Measurements from ENCODE around the gene ITPKB. TPM values are rescaled to one million over a fixed set of nuclear protein-coding genes. Genes with fewer than 3 reads are reported as not detected.

The ITPKB gene
- total RNA-seq, 1 experiment from 2014 or later: 17.7 TPM

DNA sequence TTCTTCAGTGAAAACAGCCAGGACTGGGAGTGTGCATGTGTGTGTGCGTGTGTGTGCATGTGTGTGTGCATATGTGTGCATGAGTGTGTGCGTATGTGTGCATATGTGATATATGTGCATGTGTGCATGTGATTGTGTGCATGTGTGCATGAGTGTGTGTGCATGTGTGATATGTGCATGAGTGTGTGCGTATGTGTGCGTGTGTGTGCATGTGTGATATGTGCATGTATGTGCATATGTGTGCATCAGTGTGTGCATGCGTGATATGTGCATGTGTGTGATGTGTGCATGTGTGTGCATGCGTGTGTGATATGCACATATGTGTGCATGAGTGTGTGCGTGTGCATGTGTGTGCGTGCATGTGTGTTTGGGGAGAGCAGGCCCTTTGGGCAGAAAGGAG, 89.8 kb downstream of the ITPKB start:
- no peak overlapping the region for H3K27ac ChIP-seq (ENCODE audit: low read length)
- H3K9me2 ChIP-seq (replicated peaks; ENCODE audit: low read length): no peaks in the 10 kb centered on the region
- no TSS peak for BruUV-seq (replicated peaks)
- DNase-seq: no peak
- TF ChIP-seq EZH2phosphoT487 (IDR thresholded peaks at IDR 0.05; ENCODE audit: borderline replicate concordance, low read length): no peak
- TF ChIP-seq EZH2 (IDR thresholded peaks at IDR 0.05; ENCODE audit: low read length, unreplicated experiment): no peak
- H3K27me3 ChIP-seq (ENCODE audit: low read length): no peaks in the 10 kb centered on the region
- H3F3A ChIP-seq (ENCODE audit: low read length, unreplicated experiment): no peaks in the 10 kb centered on the region
- H2AFZ ChIP-seq (ENCODE audit: low read length): no peak overlapping the region
- ATAC-seq: no peak
- H3K4me1 ChIP-seq (ENCODE audit: insufficient read depth, low read length): peaks cover 22% of the 10 kb centered on the region
- no peak overlapping the region for H3K4me2 ChIP-seq (ENCODE audit: low read length)
- H3K9me3 ChIP-seq (ENCODE audit: low read length): no peaks in the 10 kb centered on the region
- 0 out of 2 replicates have a peak, but pooled peaks cover 3% of the 10 kb centered on the region for H3K36me3 ChIP-seq (ENCODE audit: low read depth, low read length)
- no peak overlapping the region for H3K9ac ChIP-seq (ENCODE audit: low read length)
- ChIA-PET CTCF (interaction anchor here (0.7 kb wide), 1 partner anchor 298 kb away, joined by 4 read pairs; no protein-coding TSS in a partner anchor), POLR2A (ENCODE audit: unreplicated experiment) (no interaction called here)
- no peak overlapping the region for H3K4me3 ChIP-seq (ENCODE audit: low read length)
- intact Hi-C loops (cut with micrococcal nuclease): loop anchor here (1.0 kb wide), 1 partner anchor 179 kb away; no protein-coding TSS in a partner anchor
- no peaks in the 10 kb centered on the region for H4K20me1 ChIP-seq (ENCODE audit: low read length)
- no peaks in the 10 kb centered on the region for H3K79me2 ChIP-seq (ENCODE audit: low read length)

- Histone ChIP-seq H3K36me3 (ENCODE audit: low read depth, low read length) (0 out of 2 replicates have a peak, but pooled peaks cover 3% of the 10 kb centered on the region), H3K27me3 (ENCODE audit: low read length) (no peaks in the 10 kb centered on the region), H3K4me3 (ENCODE audit: low read length) (no peak overlapping the region), H3K79me2 (ENCODE audit: low read length) (no peaks in the 10 kb centered on the region), H3K27ac (ENCODE audit: low read length) (no peak overlapping the region), H3F3A (ENCODE audit: low read length, unreplicated experiment) (no peaks in the 10 kb centered on the region), H3K4me2 (ENCODE audit: low read length) (no peak overlapping the region), H3K9ac (ENCODE audit: low read length) (no peak overlapping the region), H3K9me2 (replicated peaks; ENCODE audit: low read length) (no peaks in the 10 kb centered on the region), H3K9me3 (ENCODE audit: low read length) (no peaks in the 10 kb centered on the region), H3K4me1 (ENCODE audit: insufficient read depth, low read length) (peaks cover 26% of the 10 kb centered on the region), H2AFZ (ENCODE audit: low read length) (no peak overlapping the region), H4K20me1 (ENCODE audit: low read length) (no peaks in the 10 kb centered on the region)
- no TSS peak for BruUV-seq (replicated peaks)
- DNase-seq (no peak), ATAC-seq (no peak)
- no peak for TF ChIP-seq EZH2phosphoT487 (IDR thresholded peaks at IDR 0.05; ENCODE audit: borderline replicate concordance, low read length)
- TF ChIP-seq CTCF (conservative IDR thresholded peaks at IDR 0.05; ENCODE audit: low read depth, low read length): no peak
- no peak for TF ChIP-seq EZH2 (IDR thresholded peaks at IDR 0.05; ENCODE audit: low read length, unreplicated experiment)
- intact Hi-C loops (cut with micrococcal nuclease): no loop called here
- CTCF ChIA-PET: no interaction called here
- POLR2A ChIA-PET (ENCODE audit: unreplicated experiment): no interaction called here
Measured at GRCh38 chr1:226648421-226648820, 90.7 kb downstream of the ITPKB start.

- ATAC-seq: no peak
- CTCF ChIA-PET: no interaction called here
- Histone ChIP-seq H4K20me1 (ENCODE audit: low read length) (no peaks in the 10 kb centered on the region), H3K27me3 (ENCODE audit: low read length) (no peaks in the 10 kb centered on the region), H3K27ac (ENCODE audit: low read length) (no peak overlapping the region), H3K9me3 (ENCODE audit: low read length) (no peaks in the 10 kb centered on the region), H3K9ac (ENCODE audit: low read length) (no peak overlapping the region), H3K4me2 (ENCODE audit: low read length) (no peak overlapping the region), H2AFZ (ENCODE audit: low read length) (no peak overlapping the region), H3K79me2 (ENCODE audit: low read length) (no peaks in the 10 kb centered on the region), H3K36me3 (ENCODE audit: low read depth, low read length) (0 out of 2 replicates have a peak, but pooled peaks cover 3% of the 10 kb centered on the region), H3K4me3 (ENCODE audit: low read length) (no peak overlapping the region), H3K4me1 (ENCODE audit: insufficient read depth, low read length) (peaks cover 33% of the 10 kb centered on the region), H3F3A (ENCODE audit: low read length, unreplicated experiment) (no peaks in the 10 kb centered on the region), H3K9me2 (replicated peaks; ENCODE audit: low read length) (no peaks in the 10 kb centered on the region)
- BruUV-seq (replicated peaks): no TSS peak
- intact Hi-C loops (cut with micrococcal nuclease): no loop called here
- TF ChIP-seq EZH2 (IDR thresholded peaks at IDR 0.05; ENCODE audit: low read length, unreplicated experiment): no peak
- TF ChIP-seq CTCF (conservative IDR thresholded peaks at IDR 0.05; ENCODE audit: low read depth, low read length): no peak
- TF ChIP-seq EZH2phosphoT487 (IDR thresholded peaks at IDR 0.05; ENCODE audit: borderline replicate concordance, low read length): no peak
- DNase-seq: no peak
- POLR2A ChIA-PET (ENCODE audit: unreplicated experiment): no interaction called here
Measured at GRCh38 chr1:226647719-226648118, 91.4 kb downstream of the ITPKB start.

Measured in PC-3 (cell line).